Coronary artery (tissue), 2 donors: ENCODE measurements around the gene UNC5C.
A peak's percentile ranks its signal among the peaks of the same experiment; 100 is the strongest.

ENCODE experiments used
- DNase-seq: peaks from one replicate; pipeline ENCODE4 v3.0.0-alpha.2; 2017; ENCODE audit warnings: low spot score
- H3K27ac ChIP-seq, 2 donors: fragments of 200-600 bp; sonication (generic); one replicate each; pipeline ENCODE4 v1.5.1; 2016 to 2019
- H3K4me3 ChIP-seq: fragments of 200-600 bp; sonication (generic); 2 replicates; pipeline ENCODE4 v1.5.1; 2016; ENCODE audit warnings: mild to moderate bottlenecking, moderate library complexity
- CTCF ChIP-seq: fragments of 200-600 bp; sonication (generic); IDR thresholded peaks from one replicate; pipeline ENCODE4 v1.5.1; 2019; ENCODE audit warnings: antibody characterized with exemption

The UNC5C gene

GRCh38 chr4:95511477-95511876 lies 37.3 kb downstream of the UNC5C start:
- no peak for TF ChIP-seq CTCF
- Histone ChIP-seq H3K27ac (no peak overlapping the region), H3K4me3 (no peak overlapping the region)
- no peak for DNase-seq

GRCh38 chr4:95510877-95511276 lies 37.9 kb downstream of the UNC5C start:
- no peak for TF ChIP-seq CTCF
- Histone ChIP-seq H3K27ac (no peak overlapping the region), H3K4me3 (no peak overlapping the region)

GRCh38 chr4:95510145-95510544 lies 38.6 kb downstream of the UNC5C start:
- no peak for DNase-seq
- no peak overlapping the region for H3K27ac ChIP-seq
- H3K4me3 ChIP-seq: no peak overlapping the region
- TF ChIP-seq CTCF: peak; percentile 23

More at GRCh38 chr4:95510877-95511276, 37.9 kb downstream of the UNC5C start:
- DNase-seq: no peak

GRCh38 chr4:95508421-95508820 lies 40.4 kb downstream of the UNC5C start:
- Histone ChIP-seq H3K27ac (no peak overlapping the region), H3K4me3 (no peak overlapping the region)
- no peak for TF ChIP-seq CTCF
- no peak for DNase-seq

GRCh38 chr4:95507561-95507960 lies 41.2 kb downstream of the UNC5C start:
- no peak for DNase-seq
- no peak for TF ChIP-seq CTCF
- no peak overlapping the region for H3K4me3 ChIP-seq
- no peak overlapping the region for H3K27ac ChIP-seq

GRCh38 chr4:95507147-95507546 lies 41.6 kb downstream of the UNC5C start:
- no peak overlapping the region for H3K4me3 ChIP-seq
- H3K27ac ChIP-seq: no peak overlapping the region
- no peak for DNase-seq
- no peak for TF ChIP-seq CTCF

GRCh38 chr4:95506264-95506663 lies 42.5 kb downstream of the UNC5C start:
- no peak for DNase-seq
- no peak for TF ChIP-seq CTCF
- H3K4me3 ChIP-seq: no peak overlapping the region
- no peak overlapping the region for H3K27ac ChIP-seq
